HG03442 (cell line): ENCODE results near the gene METTL24.
"Not testable (repeated sequence)": the region's sequence is repeated elsewhere in the genome, so short reads cannot be mapped to it uniquely, and the experiment has no call there.

Source experiments
- ATAC-seq: cut with Tn5 transposase; IDR thresholded peaks from one replicate; pipeline ENCODE4 v1.9.1; 2021; ENCODE audit warnings: mild to moderate bottlenecking, moderate library complexity; ENCODE audit not compliant: unreplicated experiment

The METTL24 gene

DNA sequence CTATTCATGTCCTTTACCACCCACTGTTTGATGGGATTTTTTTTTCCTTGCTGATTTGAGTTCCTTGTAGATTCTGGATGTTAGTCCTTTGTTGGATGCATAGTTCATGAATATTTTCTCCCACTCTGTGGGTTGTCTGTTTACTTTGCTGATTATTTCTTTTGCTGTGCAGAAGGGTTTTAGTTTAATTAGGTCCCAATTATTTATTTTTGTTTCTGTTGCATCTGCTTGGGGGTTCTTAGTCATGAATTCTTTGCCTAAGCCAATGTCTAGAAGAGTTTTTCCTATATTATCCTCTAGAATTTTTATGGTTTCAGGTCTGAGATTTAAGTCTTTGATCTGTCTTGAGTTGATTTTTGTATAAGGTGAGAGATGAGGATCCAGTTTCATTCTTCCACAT is 85.4 kb downstream of the METTL24 start:
- not testable (repeated sequence) for ATAC-seq

- no peak for ATAC-seq
These were observed 86.5 kb downstream of the METTL24 start for GRCh38 chr6:110271732-110272022.

GRCh38 chr6:110270165-110270564 is 88.0 kb downstream of the METTL24 start:
- ATAC-seq = no peak

GRCh38 chr6:110269623-110270022 is 88.5 kb downstream of the METTL24 start:
- no peak for ATAC-seq

DNA sequence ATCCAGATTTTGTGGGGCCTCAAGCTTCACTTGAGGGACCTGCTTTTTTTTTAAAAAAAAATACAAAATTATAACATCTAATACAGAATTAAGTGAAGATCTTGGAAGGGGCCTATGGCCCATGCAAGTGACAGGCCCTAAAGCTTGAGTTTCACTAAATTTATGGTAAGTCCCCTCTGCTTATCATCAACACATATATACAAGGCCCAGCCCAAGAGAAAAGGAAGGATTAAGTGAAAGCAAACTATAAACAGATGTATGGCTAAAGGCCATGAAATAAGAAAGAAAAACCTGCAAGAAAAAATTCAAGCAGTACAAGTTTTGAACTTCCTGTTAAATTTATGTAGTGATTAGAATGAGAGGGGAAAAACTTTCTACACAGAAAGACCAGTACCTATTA is 91.2 kb downstream of the METTL24 start:
- no peak for ATAC-seq

GRCh38 chr6:110265273-110265672 is 92.9 kb downstream of the METTL24 start:
- no peak for ATAC-seq

DNA sequence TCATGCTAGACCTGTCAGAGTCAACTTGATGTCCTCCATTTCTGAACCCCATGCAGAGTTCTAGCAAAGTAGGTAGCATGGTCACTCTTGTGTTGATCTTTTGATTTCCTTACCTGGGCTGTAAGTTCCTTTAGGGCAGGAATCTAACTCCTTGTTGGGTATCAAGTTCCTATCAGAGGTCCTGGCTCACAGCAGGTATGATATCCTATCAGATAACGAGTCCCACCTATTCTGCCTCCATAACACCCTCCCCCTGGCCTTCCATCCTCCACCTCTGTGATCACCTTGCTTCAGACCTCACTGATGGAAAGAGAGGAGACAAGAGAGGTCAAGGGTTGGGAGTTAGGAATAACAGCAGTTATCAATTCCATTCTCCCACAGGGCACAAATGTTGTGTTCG is 101.8 kb downstream of the METTL24 start:
- no peak for ATAC-seq

GRCh38 chr6:110255211-110255750 is 102.9 kb downstream of the METTL24 start:
- no peak for ATAC-seq

DNA sequence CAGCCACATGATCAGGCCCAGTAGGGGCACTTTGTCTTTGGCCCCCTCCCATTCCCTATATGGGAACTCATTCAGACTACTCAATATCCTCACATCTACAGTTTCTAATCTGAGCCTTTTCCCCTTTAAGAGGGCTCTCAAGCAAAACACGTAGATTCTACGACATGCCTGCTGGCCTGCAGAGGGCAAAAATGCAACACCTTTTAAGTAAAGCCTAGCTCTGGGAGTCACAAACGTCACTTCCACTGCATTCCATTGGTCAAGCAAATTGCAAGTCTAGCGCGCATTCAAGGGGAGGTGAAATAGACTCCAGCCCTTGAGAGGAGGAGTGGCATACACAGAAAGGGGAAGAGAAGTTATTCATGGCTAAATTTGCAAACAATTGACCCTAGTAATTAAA is 107.3 kb downstream of the METTL24 start:
- ATAC-seq = no peak

DNA sequence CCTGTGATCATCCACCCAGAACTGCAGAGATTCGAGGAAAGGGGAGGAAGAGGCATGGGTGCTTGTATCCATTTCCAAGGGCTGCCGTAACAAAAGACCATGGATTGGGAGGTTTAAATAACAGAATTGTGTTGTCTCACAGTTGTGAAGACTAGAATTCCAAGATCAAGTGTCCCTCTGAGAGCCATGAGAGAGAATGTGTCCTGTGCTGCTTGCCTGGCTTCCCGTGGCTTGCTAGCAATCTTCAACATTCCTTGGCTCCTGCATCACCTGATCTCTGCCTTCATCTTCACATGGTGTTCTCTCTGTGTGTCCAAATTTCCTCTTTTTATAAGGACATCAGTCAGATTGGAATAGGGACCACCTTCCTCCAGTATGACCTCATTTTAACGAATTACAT is 108.1 kb downstream of the METTL24 start:
- ATAC-seq = no peak

DNA sequence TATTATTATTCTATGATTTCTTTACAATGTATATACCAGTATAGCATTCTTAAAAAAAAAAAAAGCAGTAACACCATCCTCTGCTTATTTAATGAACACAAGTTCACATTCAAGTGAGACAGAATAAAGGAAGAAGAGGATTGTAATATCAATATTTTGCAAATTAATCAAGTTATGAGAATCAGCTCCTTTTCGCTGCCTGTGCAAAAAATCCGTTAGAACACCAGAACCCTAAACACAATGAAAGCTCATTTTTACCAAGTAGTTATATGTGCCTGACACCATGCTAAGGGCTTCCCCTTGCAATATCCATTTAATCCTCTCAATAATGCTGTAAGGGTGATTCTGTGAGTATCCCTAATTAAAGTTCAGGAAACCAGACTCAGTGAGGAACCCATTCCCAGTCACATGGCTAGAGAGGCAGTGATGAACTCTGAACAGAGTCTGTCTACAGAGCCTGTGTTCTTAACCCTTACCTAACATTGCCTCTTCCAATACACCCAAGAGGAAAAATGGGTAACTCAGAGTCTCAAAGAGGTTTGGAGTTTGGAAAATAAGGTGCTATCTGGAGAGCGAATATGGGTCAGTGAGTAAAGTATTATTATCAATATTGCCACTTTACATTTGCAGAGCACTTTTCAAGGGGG is 111.1 kb downstream of the METTL24 start:
- ATAC-seq = no peak

DNA sequence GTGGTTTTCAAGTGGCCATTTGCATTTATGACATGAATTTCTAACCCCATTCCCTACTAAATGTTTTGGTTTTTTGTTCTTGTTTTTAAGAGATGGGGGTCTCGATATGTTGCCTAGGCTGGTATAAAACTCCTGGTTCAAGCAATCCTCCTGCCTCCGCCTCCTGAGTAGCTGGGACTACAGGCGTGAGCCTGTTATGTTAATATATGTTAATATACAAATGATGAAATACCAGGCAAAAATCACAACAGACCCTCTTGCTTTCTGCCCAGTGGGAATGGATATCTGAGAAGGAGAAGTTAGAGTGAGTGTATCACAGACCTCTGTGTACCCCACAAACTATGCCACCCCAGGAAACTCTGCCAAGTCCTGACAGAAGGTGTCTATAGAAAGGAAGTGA is 111.8 kb downstream of the METTL24 start:
- ATAC-seq = no peak

DNA sequence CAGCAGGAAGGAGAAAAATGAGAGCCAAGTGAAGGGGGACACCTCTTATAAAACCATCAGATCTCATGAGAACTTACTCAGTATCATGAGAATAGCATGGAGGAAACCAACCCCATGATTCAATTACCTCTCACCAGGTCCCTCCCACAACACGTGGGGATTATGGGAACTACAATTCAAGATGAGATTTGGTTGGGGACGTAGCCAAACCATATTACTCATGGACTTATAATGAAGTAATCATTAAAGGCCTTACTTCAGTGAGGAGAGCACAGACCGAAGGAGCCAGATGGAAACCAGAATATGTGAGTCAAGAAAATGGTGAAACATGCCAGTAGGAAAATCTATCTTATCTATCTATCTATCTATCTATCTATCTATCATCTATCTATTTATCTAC is 113.5 kb downstream of the METTL24 start:
- ATAC-seq = not testable (repeated sequence)

- no peak for ATAC-seq
These were observed 118.4 kb downstream of the METTL24 start for GRCh38 chr6:110239526-110240274.

DNA sequence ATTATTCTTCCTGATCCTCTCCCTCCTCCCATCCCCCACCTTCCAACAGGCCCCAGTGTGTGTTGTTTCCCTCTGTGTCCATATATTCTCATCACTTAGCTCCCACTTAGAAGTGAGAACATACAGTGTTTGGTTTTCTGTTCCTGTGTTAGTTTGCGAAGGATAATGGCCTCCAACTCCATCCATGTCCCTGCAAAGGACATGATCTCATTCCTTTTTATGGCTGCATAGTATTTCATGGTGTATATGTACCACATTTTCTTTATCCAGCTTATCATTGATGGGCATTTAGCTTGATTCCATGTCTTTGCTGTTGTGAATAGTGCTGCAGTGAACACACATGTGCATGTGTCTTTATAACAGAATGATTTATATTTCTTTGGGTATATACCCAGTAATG is 122.1 kb downstream of the METTL24 start:
- not testable (repeated sequence) for ATAC-seq

DNA sequence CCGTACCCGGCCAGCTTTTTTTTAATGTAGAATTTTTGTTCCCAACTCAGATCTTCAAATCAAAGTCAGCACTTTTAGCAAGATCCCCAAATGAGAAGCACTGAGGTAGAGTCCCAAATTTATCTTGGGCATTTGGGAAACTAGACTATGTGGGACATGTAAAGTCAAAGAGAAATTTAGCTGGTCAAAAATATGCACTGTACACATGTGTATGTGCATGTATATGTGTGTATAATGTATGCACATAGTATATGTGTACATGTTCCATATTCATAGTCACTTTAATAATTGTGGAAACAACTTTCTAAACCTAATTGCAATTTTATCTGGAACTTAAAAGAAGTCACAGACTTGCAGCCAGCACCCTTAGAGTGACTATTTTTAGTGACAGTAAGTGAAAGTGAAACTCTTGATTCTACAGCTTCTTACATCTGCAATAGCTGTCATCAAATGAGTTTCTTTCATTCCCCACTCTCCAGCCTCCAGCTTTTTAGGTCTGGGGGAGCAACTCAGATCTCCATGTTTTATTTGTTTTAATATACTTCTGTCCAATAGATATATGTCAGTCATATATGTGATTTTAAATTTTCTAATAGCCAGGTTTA is 124.3 kb downstream of the METTL24 start:
- peak; percentile 94 for ATAC-seq

- ATAC-seq = no peak
These were observed 125.7 kb downstream of the METTL24 start for GRCh38 chr6:110232450-110232849.

DNA sequence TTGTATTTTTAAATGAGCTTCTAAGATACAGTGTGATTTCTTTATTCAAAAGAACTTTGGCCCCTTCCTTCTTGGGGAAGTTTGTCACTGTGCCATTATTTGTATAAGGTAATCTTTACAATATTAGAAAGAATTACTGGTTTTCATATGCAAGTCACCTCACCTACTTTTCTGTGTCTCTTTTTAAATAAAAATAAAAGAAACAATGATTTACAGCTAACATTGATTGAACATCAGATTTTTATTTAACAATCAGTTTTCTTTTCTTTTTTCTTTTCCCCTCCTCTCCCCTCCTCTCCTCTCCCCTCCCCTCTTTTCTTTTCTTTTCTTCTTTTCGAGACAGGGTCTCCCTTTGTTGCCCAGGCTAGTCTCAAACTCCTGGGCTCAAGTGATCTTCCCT is 131.9 kb downstream of the METTL24 start:
- no peak for ATAC-seq

- ATAC-seq = no peak
These were observed 136.4 kb downstream of the METTL24 start for GRCh38 chr6:110221738-110222137.

DNA sequence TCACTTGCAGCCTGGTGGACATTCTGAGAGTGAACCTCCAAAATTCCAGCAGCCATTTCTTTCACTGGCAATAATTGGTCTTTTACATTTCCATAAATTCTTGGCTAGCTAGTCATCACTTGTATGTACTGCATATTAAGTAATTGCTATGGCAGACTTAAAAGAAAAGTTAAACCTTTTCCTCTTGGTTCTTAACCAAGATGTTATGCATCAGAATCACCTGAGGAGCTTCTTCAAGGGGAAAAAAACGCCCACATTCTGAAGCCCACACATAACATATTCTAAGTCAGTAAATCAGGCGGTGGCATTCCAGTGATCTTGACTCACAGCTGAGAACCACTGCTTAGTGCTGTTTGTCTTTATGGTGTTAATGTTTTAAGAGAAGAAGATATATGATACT is 140.9 kb downstream of the METTL24 start:
- ATAC-seq = no peak

- no peak for ATAC-seq
These were observed 142.0 kb downstream of the METTL24 start for GRCh38 chr6:110216140-110216539.

GRCh38 chr6:110214338-110214737 is 143.8 kb downstream of the METTL24 start:
- ATAC-seq = no peak
